Adrenal gland (tissue), 12 donors: Measurements from ENCODE around the gene CAMTA1. TPM values are rescaled to one million over a fixed set of nuclear protein-coding genes. Genes with fewer than 3 reads are reported as not detected.

Source experiments
- DNase-seq, 7 donors: peaks; one replicate each; pipeline ENCODE4 v3.0.0-alpha.2; 2019 to 2020
- H3K27ac ChIP-seq, 5 donors: fragments of 200-600 bp; sonication (generic) in 4 of 5; 1 replicate in 3 of 5; 2 replicates in 2 of 5; pipeline versions ENCODE4 v1.5.1 to v1.8.0; 2016 to 2020; ENCODE audit warnings: mild to moderate bottlenecking in 1 of 5
- H3K27me3 ChIP-seq: fragments of 200-600 bp; 2 replicates; pipeline ENCODE4 v1.8.0; 2021
- H3K36me3 ChIP-seq, 2 donors: fragments of 200-600 bp; replicated peaks in 1 of 2; 1 replicate in 1 of 2; 2 replicates in 1 of 2; pipeline versions ENCODE4 v1.5.1 to v1.8.0; 2018 to 2022
- H3K4me1 ChIP-seq, 2 donors: fragments of 200-600 bp; replicated peaks in 1 of 2; 1 replicate in 1 of 2; 2 replicates in 1 of 2; pipeline versions ENCODE4 v1.5.1 to v1.8.0; 2018 to 2021
- H3K4me3 ChIP-seq, 4 donors: fragments of 200-600 bp; sonication (generic) in 3 of 4; one replicate each; pipeline ENCODE4 v1.5.1; 2016 to 2018
- H3K9me3 ChIP-seq, 3 donors: fragments of 200-600 bp; sonication (generic) in 1 of 3; replicated peaks in 1 of 3; 1 replicate in 2 of 3; 2 replicates in 1 of 3; pipeline versions ENCODE4 v1.5.1 to v1.8.0; 2016 to 2021
- POLR2A ChIP-seq, 2 donors: fragments of 450-650 bp; IDR thresholded peaks; one replicate each; pipeline ENCODE4 v1.6.1; 2017; ENCODE audit warnings: antibody characterized with exemption in 2 of 2, mild to moderate bottlenecking in 2 of 2, moderate library complexity in 1 of 2
- WGBS, 4 donors: extraction: QIAGEN DNeasy Blood & Tissue Kit in 2 of 4; methylation state at CpG; one replicate each; pipeline versions ENCODE4 v1.1.5 to v1.1.7; 2013 to 2017; 5-methylcytosine and 5-hydroxymethylcytosine counted together
- intact Hi-C, 2 donors: fragments of 100-400 bp; cut with DNase I; formaldehyde crosslinking; loops; one replicate each; pipeline versions ENCODE4 v1.14.1 to v1.15.0; 2022 to 2023
- polyA plus RNA-seq, 3 donors: library from polyadenylated mRNA; stranded (reverse); fragments of 200-250 nt in 2 of 3; fragments of 350-450 nt in 1 of 3; fragmentation: Illumina TruSeq in 1 of 3; extraction: RNeasy Lipid Tissue Mini Kit (QIAGEN cat#74804) in 1 of 3; gene quantifications; one replicate each; pipeline ENCODE4 v1.2.3, GENCODE V29; 2013 to 2014
- total RNA-seq, 9 donors: library from RNA; depleted of rRNA in 4 of 9; stranded (reverse); fragments of >200 nt in 4 of 9; fragments of 120-200 nt in 1 of 9; fragmentation: NEBNext Ultra II Directional in 1 of 9; extraction: Animal tissue kit (Norgen Biotek cat#: 25700) in 1 of 9; gene quantifications; one replicate each; pipeline versions ENCODE4 v1.1.0 to v1.2.4, GENCODE V29; 2013 to 2023
- TF ChIP-seq, protein P1 (sequence below), 6 experiments: fragments of 450-650 bp in 4 of 6; fragments of 200-600 bp in 2 of 6; sonication (generic) in 1 of 6; IDR thresholded peaks; 1 replicate in 5 of 6; 2 replicates in 1 of 6; pipeline versions ENCODE4 v1.5.1 to v1.8.0; 2016 to 2021; ENCODE audit warnings: antibody characterized with exemption in 6 of 6, mild to moderate bottlenecking in 2 of 6, moderate library complexity in 1 of 6
- donor health status: healthy with polysubstance abuse.
- donor health status: Bipolar disorder and iron deficiency.
- donor health status: DM: yes; HTN: yes; CAD: no.
- donor health status: DM: no; HTN: no; CAD: no.
- donor health status: DM: no; HTN: no; CAD: no.
- donor health status: DM: yes; HTN: yes; CAD: no.

The CAMTA1 gene
- total and polyA plus RNA-seq, 12 donors: 62.9 to 141 (median 96.9) TPM

DNA sequence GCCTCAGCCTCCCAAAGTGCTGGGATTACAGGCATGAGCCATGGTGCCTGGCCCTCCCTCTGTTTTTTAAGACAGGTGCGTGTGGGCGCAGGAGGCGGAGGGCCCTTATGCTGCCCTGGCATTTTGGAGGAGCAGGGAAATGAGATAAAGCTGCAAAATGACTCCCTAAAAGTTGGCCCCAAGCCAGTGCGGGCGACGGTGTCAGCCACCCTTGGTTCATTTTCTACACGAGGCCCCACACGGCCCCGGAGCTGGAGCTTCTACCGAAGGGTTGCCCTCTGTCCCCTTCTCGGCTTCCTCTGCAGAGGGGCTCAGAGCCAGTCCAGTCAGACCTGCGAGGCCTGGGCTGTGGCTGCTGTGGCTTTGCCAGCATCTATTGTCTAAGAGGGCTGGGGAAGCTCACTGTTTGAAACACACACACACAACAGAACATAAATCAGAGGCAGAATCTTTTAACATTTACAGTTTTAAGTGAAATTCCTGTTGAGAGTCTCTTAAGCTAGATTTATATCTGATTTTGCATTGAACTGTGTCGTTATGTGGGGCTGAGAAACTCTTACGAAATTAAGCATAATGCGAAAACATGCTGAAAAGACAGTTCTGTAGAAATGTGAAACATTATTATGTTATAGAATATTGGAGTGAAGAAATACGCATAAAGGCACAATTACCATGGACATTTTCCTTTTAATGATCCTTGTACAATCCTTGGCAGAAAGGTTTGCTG, 255.9 kb downstream of the CAMTA1 start:
- Histone ChIP-seq H3K9me3 (no peaks in the 10 kb centered on the region), H3K4me1 (no peaks in the 10 kb centered on the region), H3K4me3 (no peak overlapping the region), H3K27me3 (no peaks in the 10 kb centered on the region), H3K36me3 (no peaks in the 10 kb centered on the region), H3K27ac (no peak overlapping the region)
- WGBS, 4 donors: 77 to 92% (median 79%) methylated on average over 8 to 16 of the region's 16 CpGs
- no peak for DNase-seq
- TF ChIP-seq POLR2A (IDR thresholded peaks at IDR 0.05): no peak
- TF ChIP-seq, protein P1, sequence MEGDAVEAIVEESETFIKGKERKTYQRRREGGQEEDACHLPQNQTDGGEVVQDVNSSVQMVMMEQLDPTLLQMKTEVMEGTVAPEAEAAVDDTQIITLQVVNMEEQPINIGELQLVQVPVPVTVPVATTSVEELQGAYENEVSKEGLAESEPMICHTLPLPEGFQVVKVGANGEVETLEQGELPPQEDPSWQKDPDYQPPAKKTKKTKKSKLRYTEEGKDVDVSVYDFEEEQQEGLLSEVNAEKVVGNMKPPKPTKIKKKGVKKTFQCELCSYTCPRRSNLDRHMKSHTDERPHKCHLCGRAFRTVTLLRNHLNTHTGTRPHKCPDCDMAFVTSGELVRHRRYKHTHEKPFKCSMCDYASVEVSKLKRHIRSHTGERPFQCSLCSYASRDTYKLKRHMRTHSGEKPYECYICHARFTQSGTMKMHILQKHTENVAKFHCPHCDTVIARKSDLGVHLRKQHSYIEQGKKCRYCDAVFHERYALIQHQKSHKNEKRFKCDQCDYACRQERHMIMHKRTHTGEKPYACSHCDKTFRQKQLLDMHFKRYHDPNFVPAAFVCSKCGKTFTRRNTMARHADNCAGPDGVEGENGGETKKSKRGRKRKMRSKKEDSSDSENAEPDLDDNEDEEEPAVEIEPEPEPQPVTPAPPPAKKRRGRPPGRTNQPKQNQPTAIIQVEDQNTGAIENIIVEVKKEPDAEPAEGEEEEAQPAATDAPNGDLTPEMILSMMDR (IDR thresholded peaks at IDR 0.05): no peak
- intact Hi-C loops: loop anchor here (10.0 kb wide), 3 partner anchors 184 to 604 kb away; no protein-coding TSS in a partner anchor

DNA sequence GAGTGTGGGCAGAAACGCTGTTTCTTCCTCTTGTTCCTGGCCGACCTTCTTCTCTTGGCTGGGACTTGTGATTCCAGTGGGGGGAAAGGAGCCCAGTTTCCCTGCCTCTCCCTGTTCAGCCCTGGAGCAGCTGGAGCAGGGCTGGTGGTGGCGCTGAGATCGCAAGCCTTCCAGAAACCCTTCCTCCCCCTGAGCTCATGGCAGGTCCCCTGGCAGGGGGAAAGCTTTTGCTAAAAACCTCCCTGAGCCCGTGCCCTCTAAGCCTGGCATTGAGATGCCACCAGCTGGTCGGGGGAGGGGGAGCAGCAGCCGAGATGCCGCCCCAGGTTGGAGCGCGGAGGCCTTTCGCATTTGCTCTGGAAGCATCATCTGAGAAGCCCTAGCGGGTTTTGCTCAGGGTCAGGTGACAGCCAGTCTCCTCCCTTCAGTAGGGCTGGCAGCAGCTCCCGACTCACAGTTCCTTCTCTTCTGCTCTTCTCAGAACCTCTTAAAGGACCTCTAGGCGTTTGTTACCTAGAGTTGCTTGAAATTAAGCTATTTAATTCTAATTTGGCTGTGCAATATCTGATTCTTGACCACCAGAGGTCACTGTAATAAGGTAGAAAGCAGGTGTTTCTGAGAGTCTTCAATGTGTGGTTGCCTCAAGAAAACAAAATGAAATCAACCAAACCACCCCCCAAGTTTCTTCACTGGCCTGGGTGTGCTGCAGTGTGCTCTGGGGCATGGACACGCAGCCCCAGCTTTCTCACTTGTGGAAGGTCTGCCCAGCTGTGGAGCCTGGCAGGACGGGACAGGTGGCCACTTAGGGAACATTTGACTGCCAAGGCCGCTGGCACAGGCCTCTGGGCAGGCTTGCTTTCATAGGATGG, 257.3 kb downstream of the CAMTA1 start:
- no peak for TF ChIP-seq POLR2A (IDR thresholded peaks at IDR 0.05)
- TF ChIP-seq, protein P1 (IDR thresholded peaks at IDR 0.05): peak; percentile 39 to 63 (median 50)
- Histone ChIP-seq H3K27me3 (no peaks in the 10 kb centered on the region), H3K27ac (no peak overlapping the region), H3K4me1 (no peaks in the 10 kb centered on the region), H3K36me3 (no peaks in the 10 kb centered on the region), H3K4me3 (no peak overlapping the region), H3K9me3 (no peaks in the 10 kb centered on the region)
- no peak for DNase-seq
- intact Hi-C loops: loop anchor here (10.0 kb wide), 3 partner anchors 182 to 602 kb away; no protein-coding TSS in a partner anchor
- 62 to 70% (median 65%) methylated on average over 10 to 17 of the region's 17 CpGs for WGBS, 4 donors

DNA sequence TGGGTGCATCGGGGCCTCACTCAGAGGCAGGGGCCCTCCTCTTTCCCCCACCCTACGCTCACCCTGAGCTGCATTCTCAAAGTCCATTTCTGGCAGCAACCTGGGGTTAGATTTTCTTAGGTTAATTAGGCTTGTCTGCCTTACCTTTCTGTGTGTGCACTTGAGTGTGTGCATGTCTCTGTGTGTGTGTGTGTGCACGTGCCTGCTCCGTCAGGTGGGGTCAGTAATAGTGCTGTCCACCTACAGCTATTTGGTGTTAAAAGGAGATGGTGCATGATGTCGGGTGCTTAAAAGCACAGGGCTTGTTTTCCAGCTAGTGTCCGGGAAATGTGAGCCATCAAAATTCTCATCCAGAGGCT, 257.9 kb downstream of the CAMTA1 start:
- no peaks in the 10 kb centered on the region for H3K9me3 ChIP-seq
- no peak for TF ChIP-seq POLR2A (IDR thresholded peaks at IDR 0.05)
- TF ChIP-seq, protein P1 (IDR thresholded peaks at IDR 0.05): no peak
- H3K27me3 ChIP-seq: no peaks in the 10 kb centered on the region
- H3K4me1 ChIP-seq: no peaks in the 10 kb centered on the region
- intact Hi-C loops: loop anchor here (10.0 kb wide), 3 partner anchors 182 to 602 kb away; no protein-coding TSS in a partner anchor
- H3K27ac ChIP-seq: no peak overlapping the region
- H3K36me3 ChIP-seq: no peaks in the 10 kb centered on the region
- WGBS, 4 donors: 75 to 80% (median 77%) methylated on average over 6 of the region's 6 CpGs
- DNase-seq: no peak
- H3K4me3 ChIP-seq: no peak overlapping the region
